Neural cell (in vitro differentiated cells): ENCODE measurements around the gene COCH. TPM values are rescaled to one million over a fixed set of nuclear protein-coding genes. Genes with fewer than 3 reads are reported as not detected.

Source experiments
- H2AFZ ChIP-seq: fragments of 200-600, 300-800 bp; sonication (generic), shearing (Covaris generic); 2 replicates; pipeline ENCODE4 v1.6.0; 2014; ENCODE audit warnings: low read depth, mild to moderate bottlenecking, antibody characterized with exemption, low read length, moderate library complexity
- H3F3A ChIP-seq: fragments of 200-600 bp; shearing (Covaris generic); 2 replicates; pipeline ENCODE4 v1.6.1; 2016; ENCODE audit warnings: mild to moderate bottlenecking, moderate library complexity, mixed read lengths, antibody characterized with exemption, low read length; ENCODE audit not compliant: insufficient read depth, poor library complexity, severe bottlenecking
- H3K27ac ChIP-seq: fragments of 200-600, 300-800 bp; sonication (generic), shearing (Covaris generic); 2 replicates; pipeline ENCODE4 v1.5.1; 2014; ENCODE audit warnings: mild to moderate bottlenecking, low read length, moderate library complexity
- H3K27me3 ChIP-seq: fragments of 300-800, 200-600 bp; sonication (generic), shearing (Covaris generic); 2 replicates; pipeline ENCODE4 v1.6.0; 2014; ENCODE audit warnings: mild to moderate bottlenecking, low read depth, low read length, moderate library complexity; ENCODE audit not compliant: insufficient read depth
- H3K36me3 ChIP-seq: fragments of 300-800, 200-600 bp; sonication (generic), shearing (Covaris generic); 2 replicates; pipeline ENCODE4 v1.5.1; 2014; ENCODE audit warnings: mild to moderate bottlenecking, antibody characterized with exemption, low read length, moderate library complexity; ENCODE audit not compliant: insufficient read depth
- H3K4me2 ChIP-seq: fragments of 300-800, 200-600 bp; sonication (generic), shearing (Covaris generic); 2 replicates; pipeline ENCODE4 v1.6.0; 2014; ENCODE audit warnings: mild to moderate bottlenecking, low read length
- H3K4me3 ChIP-seq: fragments of 300-800, 200-600 bp; sonication (generic), shearing (Covaris generic); 2 replicates; pipeline ENCODE4 v1.5.1; 2014; ENCODE audit warnings: mild to moderate bottlenecking, low read length, moderate library complexity
- H3K79me2 ChIP-seq: fragments of 200-600 bp; shearing (Covaris generic); replicated peaks from 2 replicates; pipeline ENCODE4 v1.6.0; 2014; ENCODE audit warnings: mild to moderate bottlenecking, low read length, moderate library complexity; ENCODE audit not compliant: insufficient read depth
- H3K9ac ChIP-seq: fragments of 300-800, 200-600 bp; sonication (generic), shearing (Covaris generic); 2 replicates; pipeline ENCODE4 v1.6.1; 2016; ENCODE audit warnings: mild to moderate bottlenecking, low read length, mixed read lengths
- H3K9me2 ChIP-seq: fragments of 200-600 bp; shearing (Covaris generic); 2 replicates; pipeline ENCODE4 v1.6.1; 2016; ENCODE audit warnings: mild to moderate bottlenecking, low read length, mixed read lengths; ENCODE audit not compliant: insufficient read depth
- H3K9me3 ChIP-seq: fragments of 200-600, 300-800 bp; sonication (generic), shearing (Covaris generic); 2 replicates; pipeline ENCODE4 v1.6.1; 2016; ENCODE audit warnings: mild to moderate bottlenecking, mixed run types, low read length, moderate library complexity, mixed read lengths
- H4K20me1 ChIP-seq: fragments of 200-600 bp; shearing (Covaris generic); 2 replicates; pipeline ENCODE4 v1.6.1; 2016; ENCODE audit warnings: mild to moderate bottlenecking, mixed run types; ENCODE audit not compliant: insufficient read depth
- CTCF ChIP-seq: fragments of 450-650 bp; IDR thresholded peaks from 2 replicates; pipeline ENCODE4 v1.5.1; 2014; ENCODE audit warnings: antibody characterized with exemption, mild to moderate bottlenecking, moderate library complexity; ENCODE audit not compliant: poor library complexity, severe bottlenecking
- EP300 ChIP-seq: fragments of 450-650 bp; conservative IDR thresholded peaks from 2 replicates; pipeline ENCODE4 v1.6.1; 2014; ENCODE audit warnings: antibody characterized with exemption, mild to moderate bottlenecking, moderate library complexity; ENCODE audit not compliant: poor library complexity, severe bottlenecking
- EZH2 ChIP-seq: fragments of 200-600, 300-800 bp; shearing (Covaris generic), sonication (generic); IDR thresholded peaks from 2 replicates; pipeline ENCODE4 v1.6.1; 2014; ENCODE audit warnings: antibody characterized with exemption, low read length, borderline replicate concordance, mild to moderate bottlenecking; ENCODE audit not compliant: insufficient read depth, poor library complexity, severe bottlenecking
- MXI1 ChIP-seq: fragments of 450-650 bp; conservative IDR thresholded peaks from 2 replicates; pipeline ENCODE4 v1.6.1; 2014; ENCODE audit warnings: antibody characterized with exemption, mild to moderate bottlenecking; ENCODE audit not compliant: poor library complexity, severe bottlenecking
- POLR2AphosphoS5 ChIP-seq: IDR thresholded peaks from 2 replicates; pipeline ENCODE4 v1.6.1; 2012
- RAD21 ChIP-seq: fragments of 450-650 bp; conservative IDR thresholded peaks from 2 replicates; pipeline ENCODE4 v1.6.1; 2014; ENCODE audit warnings: antibody characterized with exemption, mild to moderate bottlenecking, moderate library complexity
- REST ChIP-seq: IDR thresholded peaks from 2 replicates; pipeline ENCODE4 v1.6.1; 2012; ENCODE audit warnings: borderline replicate concordance
- SMC3 ChIP-seq: fragments of 450-650 bp; conservative IDR thresholded peaks from 2 replicates; pipeline ENCODE4 v1.6.1; 2014; ENCODE audit warnings: antibody characterized with exemption, mild to moderate bottlenecking, moderate library complexity; ENCODE audit not compliant: poor library complexity
- TAF1 ChIP-seq: IDR thresholded peaks from 2 replicates; pipeline ENCODE4 v1.6.1; 2012; ENCODE audit warnings: low read depth
- polyA plus RNA-seq: library from polyadenylated mRNA; depleted of rRNA; stranded (reverse); fragments of >200 nt; gene quantifications from 2 replicates; pipeline ENCODE4 v1.2.3, GENCODE V29; 2014

Gene COCH
- polyA plus RNA-seq, 1 donor from 2014 or later: 45.0 TPM

GRCh38 chr14:30874999-30875787 is 834 bp downstream of the COCH start:
- Histone ChIP-seq H3K9me2 (no peaks in the 10 kb centered on the region), H4K20me1 (no peaks in the 10 kb centered on the region), H3K79me2 (no peaks in the 10 kb centered on the region), H3K36me3 (no peaks in the 10 kb centered on the region), H3K9ac (peak overlapping the region; percentile 74), H3F3A (peaks cover 4% of the 10 kb centered on the region), H3K4me2 (peak overlapping the region; percentile 58), H3K27me3 (peaks cover 34% of the 10 kb centered on the region), H3K9me3 (no peaks in the 10 kb centered on the region), H2AFZ (peak overlapping the region; percentile 58), H3K27ac (peak overlapping the region; percentile 18), H3K4me3 (peak overlapping the region; percentile 92)
- TF ChIP-seq POLR2AphosphoS5 (no peak), REST (no peak), EP300 (no peak), CTCF (no peak), MXI1 (no peak), SMC3 (no peak), TAF1 (no peak), EZH2 (no peak), RAD21 (no peak)

GRCh38 chr14:30875788-30876053 is 1.4 kb downstream of the COCH start:
- no peak overlapping the region for H3K27ac ChIP-seq
- no peaks in the 10 kb centered on the region for H3K79me2 ChIP-seq
- no peaks in the 10 kb centered on the region for H3K9me2 ChIP-seq
- no peak overlapping the region for H2AFZ ChIP-seq
- no peaks in the 10 kb centered on the region for H3K36me3 ChIP-seq
- TF ChIP-seq SMC3: no peak
- no peak for TF ChIP-seq EP300
- TF ChIP-seq CTCF: no peak
- no peak for TF ChIP-seq REST
- no peak for TF ChIP-seq RAD21
- TF ChIP-seq EZH2: no peak
- TF ChIP-seq POLR2AphosphoS5: no peak
- TF ChIP-seq MXI1: no peak
- TF ChIP-seq TAF1: no peak
- H3F3A ChIP-seq: peaks cover 4% of the 10 kb centered on the region
- peaks cover 34% of the 10 kb centered on the region for H3K27me3 ChIP-seq
- no peak overlapping the region for H3K4me2 ChIP-seq
- H3K9ac ChIP-seq: no peak overlapping the region
- H3K9me3 ChIP-seq: no peaks in the 10 kb centered on the region
- peak overlapping the region; percentile 92 for H3K4me3 ChIP-seq
- no peaks in the 10 kb centered on the region for H4K20me1 ChIP-seq
